Suprapubic skin (tissue), 4 donors: ENCODE results near the gene UNC13D. TPM values are rescaled to one million over a fixed set of nuclear protein-coding genes. Genes with fewer than 3 reads are reported as not detected.
A peak's percentile ranks its signal among the peaks of the same experiment; 100 is the strongest.

Experiments used
- DNase-seq, 2 donors: peaks; one replicate each; pipeline ENCODE4 v3.0.0-alpha.2; 2019; ENCODE audit warnings: low spot score in 2 of 2
- H3K27ac ChIP-seq: fragments of 200-600 bp; sonication (generic); one replicate; pipeline ENCODE4 v1.5.1; 2019
- H3K27me3 ChIP-seq: fragments of 200-600 bp; sonication (generic); one replicate; pipeline ENCODE4 v1.5.1; 2019
- H3K36me3 ChIP-seq: fragments of 200-600 bp; sonication (generic); one replicate; pipeline ENCODE4 v1.5.1; 2019
- H3K4me1 ChIP-seq: fragments of 200-600 bp; sonication (generic); one replicate; pipeline ENCODE4 v1.5.1; 2019
- H3K4me3 ChIP-seq: fragments of 200-600 bp; sonication (generic); one replicate; pipeline ENCODE4 v1.5.1; 2019; ENCODE audit warnings: mild to moderate bottlenecking
- H3K9me3 ChIP-seq: fragments of 200-600 bp; sonication (generic); one replicate; pipeline ENCODE4 v1.5.1; 2019
- EP300 ChIP-seq: sonication (generic); formaldehyde crosslinking; IDR thresholded peaks from one replicate; pipeline ENCODE4 v1.6.1; 2017; ENCODE audit warnings: antibody characterized with exemption
- POLR2A ChIP-seq, 2 donors: fragments of 450-650 bp; IDR thresholded peaks; one replicate each; pipeline ENCODE4 v1.6.1; 2017; ENCODE audit warnings: antibody characterized with exemption in 2 of 2, mild to moderate bottlenecking in 2 of 2, moderate library complexity in 2 of 2
- POLR2AphosphoS5 ChIP-seq, 3 donors: sonication (generic); formaldehyde crosslinking; IDR thresholded peaks; one replicate each; pipeline ENCODE4 v1.6.1; 2017; ENCODE audit warnings: antibody characterized with exemption in 3 of 3
- WGBS: methylation state at CpG from one replicate; pipeline ENCODE4 v1.1.5; 2018; 5-methylcytosine and 5-hydroxymethylcytosine counted together
- total RNA-seq, 4 donors: library from RNA; depleted of rRNA; stranded (reverse); fragments of >200 nt; gene quantifications; one replicate each; pipeline ENCODE4 v1.1.0, GENCODE V29; 2016
- TF ChIP-seq, protein P1 (sequence below), 2 donors: fragments of 200-600 bp in 1 of 2; fragments of 450-650 bp in 1 of 2; sonication (generic) in 1 of 2; IDR thresholded peaks; one replicate each; pipeline ENCODE4 v1.5.1; 2016 to 2019; ENCODE audit warnings: antibody characterized with exemption in 2 of 2, mild to moderate bottlenecking in 1 of 2, moderate library complexity in 1 of 2

The UNC13D gene
- total RNA-seq, 4 donors from 2014 or later: 5.2 to 21.0 (median 7.2) TPM

DNA sequence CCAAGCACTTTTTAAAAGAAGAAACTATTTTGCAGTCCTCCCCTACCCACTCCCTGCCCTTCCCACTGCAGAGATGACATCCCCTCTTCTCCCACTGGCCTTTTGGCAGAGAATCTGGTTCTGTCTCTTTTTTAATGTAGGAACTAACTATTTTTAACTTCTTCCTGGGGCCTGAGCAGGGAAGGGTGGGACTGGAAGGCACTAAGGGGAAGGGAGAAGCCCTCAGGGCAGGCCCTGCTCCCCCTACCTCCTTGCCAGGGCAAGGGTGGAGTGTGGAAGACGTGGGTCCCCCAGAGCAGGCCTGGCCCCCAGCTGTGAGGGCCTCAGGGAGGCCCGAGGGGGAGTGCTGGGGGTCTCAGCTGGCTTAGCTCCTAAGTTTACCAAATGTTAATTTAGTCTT lies 19.5 kb downstream of the UNC13D start:
- peaks cover 39% of the 10 kb centered on the region for H3K4me1 ChIP-seq
- H3K4me3 ChIP-seq: no peak overlapping the region
- no peaks in the 10 kb centered on the region for H3K27me3 ChIP-seq
- peaks cover 52% of the 10 kb centered on the region for H3K36me3 ChIP-seq
- H3K9me3 ChIP-seq: no peaks in the 10 kb centered on the region
- TF ChIP-seq, protein P1, sequence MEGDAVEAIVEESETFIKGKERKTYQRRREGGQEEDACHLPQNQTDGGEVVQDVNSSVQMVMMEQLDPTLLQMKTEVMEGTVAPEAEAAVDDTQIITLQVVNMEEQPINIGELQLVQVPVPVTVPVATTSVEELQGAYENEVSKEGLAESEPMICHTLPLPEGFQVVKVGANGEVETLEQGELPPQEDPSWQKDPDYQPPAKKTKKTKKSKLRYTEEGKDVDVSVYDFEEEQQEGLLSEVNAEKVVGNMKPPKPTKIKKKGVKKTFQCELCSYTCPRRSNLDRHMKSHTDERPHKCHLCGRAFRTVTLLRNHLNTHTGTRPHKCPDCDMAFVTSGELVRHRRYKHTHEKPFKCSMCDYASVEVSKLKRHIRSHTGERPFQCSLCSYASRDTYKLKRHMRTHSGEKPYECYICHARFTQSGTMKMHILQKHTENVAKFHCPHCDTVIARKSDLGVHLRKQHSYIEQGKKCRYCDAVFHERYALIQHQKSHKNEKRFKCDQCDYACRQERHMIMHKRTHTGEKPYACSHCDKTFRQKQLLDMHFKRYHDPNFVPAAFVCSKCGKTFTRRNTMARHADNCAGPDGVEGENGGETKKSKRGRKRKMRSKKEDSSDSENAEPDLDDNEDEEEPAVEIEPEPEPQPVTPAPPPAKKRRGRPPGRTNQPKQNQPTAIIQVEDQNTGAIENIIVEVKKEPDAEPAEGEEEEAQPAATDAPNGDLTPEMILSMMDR (IDR thresholded peaks at IDR 0.05): no peak
- TF ChIP-seq EP300: no peak
- TF ChIP-seq POLR2A (IDR thresholded peaks at IDR 0.05): no peak
- TF ChIP-seq POLR2AphosphoS5 (IDR thresholded peaks at IDR 0.05): no peak
- DNase-seq: no peak
- H3K27ac ChIP-seq: no peak overlapping the region
- WGBS: no CpG with 5 or more reads among the region's 2 CpGs

DNA sequence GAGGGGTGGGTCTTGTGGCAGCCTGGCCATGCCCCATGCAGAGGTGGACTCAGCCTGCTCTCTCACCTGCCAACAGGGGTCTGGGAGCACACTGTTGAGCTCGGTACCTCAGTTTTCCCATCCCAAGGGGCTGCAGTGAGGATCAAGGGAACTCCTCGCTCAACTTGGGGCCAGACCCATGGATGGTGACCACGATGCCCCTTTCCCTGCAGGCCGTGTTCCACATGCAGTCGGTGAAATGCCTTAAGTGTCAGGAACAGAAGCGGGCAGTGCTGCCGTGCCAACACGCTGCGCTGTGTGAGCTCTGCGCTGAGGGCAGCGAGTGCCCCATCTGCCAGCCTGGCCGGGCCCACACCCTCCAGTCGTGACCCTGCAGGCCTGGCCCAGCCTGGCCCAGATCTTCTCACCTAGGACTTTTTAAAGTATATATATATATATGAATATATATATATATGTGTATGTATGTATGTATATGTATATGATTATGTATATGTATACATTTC lies 20.1 kb downstream of the UNC13D start:
- TF ChIP-seq POLR2A (IDR thresholded peaks at IDR 0.05) (no peak), EP300 (no peak), POLR2AphosphoS5 (IDR thresholded peaks at IDR 0.05) (no peak)
- TF ChIP-seq, protein P1 (IDR thresholded peaks at IDR 0.05): no peak
- Histone ChIP-seq H3K36me3 (peaks cover 57% of the 10 kb centered on the region), H3K9me3 (no peaks in the 10 kb centered on the region), H3K27ac (no peak overlapping the region), H3K4me3 (no peak overlapping the region), H3K27me3 (no peaks in the 10 kb centered on the region), H3K4me1 (peaks cover 39% of the 10 kb centered on the region)
- 75% methylated on average over 13 of the region's 13 CpGs for WGBS
- no peak for DNase-seq

DNA sequence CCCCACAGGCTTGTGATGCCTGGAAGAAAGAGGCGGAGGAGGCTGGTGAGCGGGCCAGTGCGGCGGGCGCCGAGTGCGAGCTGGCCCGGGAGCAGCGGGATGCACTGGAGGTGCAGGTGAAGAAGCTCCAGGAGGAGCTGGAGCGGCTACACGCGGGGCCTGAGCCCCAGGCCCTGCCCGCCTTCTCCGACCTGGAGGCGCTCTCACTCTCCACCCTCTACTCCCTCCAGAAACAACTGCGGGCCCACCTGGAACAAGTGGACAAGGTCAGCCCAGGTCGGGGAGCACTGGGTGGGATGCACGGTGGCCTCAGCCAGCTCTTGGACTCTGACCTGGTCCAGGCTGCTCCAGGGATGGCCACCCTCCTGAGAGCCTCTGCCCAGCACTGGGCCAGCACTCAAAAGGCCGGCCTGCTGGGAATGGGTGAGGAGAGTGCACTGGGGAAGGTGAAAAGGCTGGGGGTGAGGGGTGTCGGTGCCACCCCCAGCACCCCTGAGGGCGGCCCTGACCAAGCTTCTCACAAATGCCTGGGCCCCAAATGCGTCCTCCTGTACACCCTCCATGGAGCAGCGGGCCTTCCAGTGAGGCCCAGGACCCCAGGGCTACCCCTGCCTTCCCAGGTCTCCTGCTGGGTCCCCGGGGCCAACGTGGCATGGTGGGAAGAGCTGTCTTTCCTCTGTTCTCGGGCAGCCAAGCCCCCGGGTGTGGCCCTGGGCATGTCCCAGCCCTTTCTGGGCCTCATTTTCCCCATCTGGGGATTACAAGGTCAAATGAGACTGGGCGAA lies 20.8 kb downstream of the UNC13D start:
- TF ChIP-seq POLR2A (IDR thresholded peaks at IDR 0.05) (no peak), POLR2AphosphoS5 (IDR thresholded peaks at IDR 0.05) (no peak), EP300 (no peak)
- TF ChIP-seq, protein P1 (IDR thresholded peaks at IDR 0.05): no peak
- Histone ChIP-seq H3K27me3 (no peaks in the 10 kb centered on the region), H3K4me3 (no peak overlapping the region), H3K36me3 (peaks cover 59% of the 10 kb centered on the region), H3K9me3 (no peaks in the 10 kb centered on the region), H3K27ac (no peak overlapping the region), H3K4me1 (peaks cover 39% of the 10 kb centered on the region)
- WGBS: 86% methylated on average over 17 of the region's 28 CpGs
- peak; percentile 57 to 78 for DNase-seq

DNA sequence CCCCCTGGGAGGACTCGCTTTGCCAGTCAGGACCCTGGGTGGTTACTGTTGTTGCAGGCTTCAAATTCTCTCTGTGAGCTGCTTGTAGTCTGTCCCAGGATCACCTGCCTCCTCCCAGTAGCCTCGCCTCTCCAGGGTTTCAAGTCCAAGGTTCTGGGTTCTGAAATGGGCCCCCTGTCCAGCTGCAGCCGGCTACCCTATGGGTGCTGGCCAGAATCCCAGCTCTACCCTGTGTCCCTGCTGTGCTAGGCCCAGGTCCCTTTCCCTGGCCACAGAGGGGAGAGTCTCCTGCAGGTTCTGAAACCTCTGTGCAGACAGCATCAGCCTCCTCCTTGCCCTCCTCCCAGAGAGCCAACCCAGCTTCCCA lies 21.4 kb downstream of the UNC13D start:
- WGBS: 70% methylated on average over 3 of the region's 3 CpGs
- H3K4me3 ChIP-seq: no peak overlapping the region
- TF ChIP-seq, protein P1 (IDR thresholded peaks at IDR 0.05): no peak
- TF ChIP-seq POLR2A (IDR thresholded peaks at IDR 0.05): no peak
- TF ChIP-seq POLR2AphosphoS5 (IDR thresholded peaks at IDR 0.05): no peak
- no peak for TF ChIP-seq EP300
- no peak overlapping the region for H3K27ac ChIP-seq
- no peaks in the 10 kb centered on the region for H3K27me3 ChIP-seq
- H3K36me3 ChIP-seq: peaks cover 64% of the 10 kb centered on the region
- H3K9me3 ChIP-seq: no peaks in the 10 kb centered on the region
- peaks cover 33% of the 10 kb centered on the region for H3K4me1 ChIP-seq
- DNase-seq: no peak

DNA sequence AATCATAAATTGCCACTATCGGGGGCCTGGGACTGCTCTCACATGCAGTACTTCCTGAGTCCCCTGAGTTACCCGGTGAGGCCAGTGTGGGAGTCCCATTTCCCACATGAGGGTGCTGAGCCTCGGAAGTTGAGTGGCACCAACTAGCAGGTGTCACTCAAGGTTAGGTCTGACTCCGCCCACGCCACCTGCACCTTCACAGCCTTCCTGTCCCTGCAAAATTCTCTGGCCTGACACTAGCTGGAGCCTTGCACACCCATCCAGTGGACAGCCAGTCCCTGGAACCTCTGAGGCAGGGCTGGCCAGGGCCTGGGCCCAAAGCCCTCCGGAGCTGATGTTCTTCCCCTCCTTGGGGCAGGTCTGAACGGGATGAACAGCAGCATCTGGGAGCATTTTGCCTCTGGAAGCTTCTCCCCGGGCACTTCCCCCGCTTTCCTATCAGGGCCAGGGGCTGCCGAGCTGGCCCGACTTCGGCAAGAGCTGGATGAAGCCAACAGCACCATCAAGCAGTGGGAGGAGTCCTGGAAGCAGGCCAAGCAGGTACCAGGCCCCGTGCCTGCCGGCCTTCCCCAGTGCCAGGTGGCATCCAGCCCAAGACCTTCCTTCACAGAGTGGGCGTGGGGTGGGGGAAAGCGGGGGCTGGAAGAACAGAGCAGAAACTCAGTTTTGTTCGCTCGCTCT lies 21.9 kb downstream of the UNC13D start:
- peak in 1 of 2 donors; percentile 75 for DNase-seq
- TF ChIP-seq POLR2A (IDR thresholded peaks at IDR 0.05) (no peak), EP300 (no peak), POLR2AphosphoS5 (IDR thresholded peaks at IDR 0.05) (no peak)
- TF ChIP-seq, protein P1 (IDR thresholded peaks at IDR 0.05): no peak
- H3K27me3 ChIP-seq: no peaks in the 10 kb centered on the region
- no peak overlapping the region for H3K27ac ChIP-seq
- no peaks in the 10 kb centered on the region for H3K9me3 ChIP-seq
- H3K4me3 ChIP-seq: no peak overlapping the region
- peaks cover 28% of the 10 kb centered on the region for H3K4me1 ChIP-seq
- peaks cover 69% of the 10 kb centered on the region for H3K36me3 ChIP-seq
- WGBS: 37% methylated on average over 9 of the region's 18 CpGs
